ENCODE results near the gene RPS19. TPM values are rescaled to one million over a fixed set of nuclear protein-coding genes. Genes with fewer than 3 reads are reported as not detected.

The RPS19 gene
- total RNA-seq, result 2,232 and 2,439 TPM in 2 replicates
- long read RNA-seq, transcript RPS19-206 (6 exons, 2,359 nt), result major isoform, 944 of 981 reads
- long read RNA-seq, partial matches to known transcripts, result 31 of 981 reads
- long read RNA-seq, other reads (novel, unspliced or antisense), result 3 of 981 reads

DNA sequence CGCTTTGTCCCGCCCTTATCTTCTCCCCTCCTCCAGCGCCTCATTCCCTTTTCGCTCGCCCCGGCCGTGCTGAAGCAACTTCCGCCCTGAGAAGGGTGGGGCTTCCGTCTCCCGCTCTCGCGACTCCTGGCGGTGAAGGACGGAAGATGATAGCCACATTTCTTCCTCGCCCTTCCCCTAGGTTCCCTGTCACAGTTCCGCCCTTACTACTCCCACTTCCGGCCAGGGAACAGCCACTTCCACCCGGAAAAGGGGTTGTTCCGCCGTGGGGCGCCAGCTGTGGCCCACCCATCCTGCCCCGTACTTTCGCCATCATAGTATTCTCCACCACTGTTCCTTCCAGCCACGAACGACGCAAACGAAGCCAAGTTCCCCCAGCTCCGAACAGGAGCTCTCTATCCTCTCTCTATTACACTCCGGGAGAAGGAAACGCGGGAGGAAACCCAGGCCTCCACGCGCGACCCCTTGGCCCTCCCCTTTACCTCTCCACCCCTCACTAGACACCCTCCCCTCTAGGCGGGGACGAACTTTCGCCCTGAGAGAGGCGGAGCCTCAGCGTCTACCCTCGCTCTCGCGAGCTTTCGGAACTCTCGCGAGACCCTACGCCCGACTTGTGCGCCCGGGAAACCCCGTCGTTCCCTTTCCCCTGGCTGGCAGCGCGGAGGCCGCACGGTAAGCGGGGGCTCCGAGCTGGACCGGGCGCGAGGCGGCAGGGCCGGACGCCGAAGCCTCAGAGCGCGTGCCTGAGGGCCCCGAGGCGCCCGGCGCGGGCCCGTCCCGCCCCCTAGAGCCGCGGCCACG is at the start of gene RPS19:
Gene RPS19 (plus strand): TSS at position 638 of the 801 bp plus-strand sequence. CDS start 520 bp downstream, outside the sequence.
- Mint-ChIP-seq H3K4me1 (ENCODE audit: low read depth) (peaks cover 29% of the 10 kb centered on the region), H3K9me3 (ENCODE audit: low read depth) (no peaks in the 10 kb centered on the region), H3K27ac (peak within 1 kb of the TSS; percentile 99), H3K4me3 (ENCODE audit: low read depth) (peak within 1 kb of the TSS; percentile 87), H3K36me3 (ENCODE audit: insufficient read depth) (peaks cover 30% of the 10 kb centered on the region), H3K27me3 (peaks cover 16% of the 10 kb centered on the region)
- TF ChIP-seq, protein P1, sequence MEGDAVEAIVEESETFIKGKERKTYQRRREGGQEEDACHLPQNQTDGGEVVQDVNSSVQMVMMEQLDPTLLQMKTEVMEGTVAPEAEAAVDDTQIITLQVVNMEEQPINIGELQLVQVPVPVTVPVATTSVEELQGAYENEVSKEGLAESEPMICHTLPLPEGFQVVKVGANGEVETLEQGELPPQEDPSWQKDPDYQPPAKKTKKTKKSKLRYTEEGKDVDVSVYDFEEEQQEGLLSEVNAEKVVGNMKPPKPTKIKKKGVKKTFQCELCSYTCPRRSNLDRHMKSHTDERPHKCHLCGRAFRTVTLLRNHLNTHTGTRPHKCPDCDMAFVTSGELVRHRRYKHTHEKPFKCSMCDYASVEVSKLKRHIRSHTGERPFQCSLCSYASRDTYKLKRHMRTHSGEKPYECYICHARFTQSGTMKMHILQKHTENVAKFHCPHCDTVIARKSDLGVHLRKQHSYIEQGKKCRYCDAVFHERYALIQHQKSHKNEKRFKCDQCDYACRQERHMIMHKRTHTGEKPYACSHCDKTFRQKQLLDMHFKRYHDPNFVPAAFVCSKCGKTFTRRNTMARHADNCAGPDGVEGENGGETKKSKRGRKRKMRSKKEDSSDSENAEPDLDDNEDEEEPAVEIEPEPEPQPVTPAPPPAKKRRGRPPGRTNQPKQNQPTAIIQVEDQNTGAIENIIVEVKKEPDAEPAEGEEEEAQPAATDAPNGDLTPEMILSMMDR (IDR thresholded peaks at IDR 0.05; ENCODE audit: unreplicated experiment), result peak; percentile 68
- DNase-seq (ENCODE audit: low spot score, unreplicated experiment), result peak; percentile 96

DNA sequence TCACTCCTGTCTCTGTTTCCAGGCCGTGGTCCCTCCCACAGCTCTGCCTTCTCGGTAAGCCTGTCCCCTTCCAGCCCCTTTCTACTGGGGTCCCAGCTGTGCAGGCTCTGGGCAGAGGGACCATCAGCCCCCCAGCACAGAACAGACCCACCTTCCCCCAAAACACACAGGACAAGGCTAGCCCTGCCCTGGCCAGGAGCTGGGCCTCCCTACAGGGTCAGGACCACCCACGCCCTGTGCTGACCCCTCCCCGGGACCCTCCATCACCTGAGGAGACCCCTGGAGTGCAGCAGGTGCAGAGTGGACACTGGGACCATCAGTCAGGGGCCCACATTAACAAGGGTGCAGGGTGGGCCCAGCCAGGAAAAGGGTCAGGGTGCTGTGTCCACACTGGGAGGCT is 49.8 kb upstream of the RPS19 start:
- H3K9me3 Mint-ChIP-seq (ENCODE audit: low read depth), result peaks cover 20% of the 10 kb centered on the region
- TF ChIP-seq, protein P1 (IDR thresholded peaks at IDR 0.05; ENCODE audit: unreplicated experiment), result no peak

DNA sequence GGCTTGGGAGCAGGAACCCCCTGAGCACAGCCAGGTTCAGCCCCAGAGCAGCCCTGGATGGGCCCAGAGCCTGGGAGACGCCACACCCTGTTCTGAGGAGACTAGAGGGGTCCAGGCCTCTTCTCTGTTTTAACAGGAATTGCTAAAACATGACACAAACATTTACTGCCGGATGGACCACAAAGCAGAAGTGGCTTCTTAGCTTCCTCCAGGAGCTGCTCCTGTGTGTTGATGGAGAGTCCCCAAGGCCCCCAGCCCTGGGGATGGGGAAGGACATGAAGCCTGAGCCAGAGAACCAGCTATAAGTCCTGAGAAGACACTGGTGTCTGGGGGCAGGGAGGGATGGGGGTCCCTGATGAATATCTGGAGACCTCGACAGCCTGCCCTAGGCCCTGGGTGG is 49.0 kb upstream of the RPS19 start:
- Mint-ChIP-seq H3K27me3 (no peaks in the 10 kb centered on the region), H3K27ac (no peak overlapping the region), H3K4me1 (ENCODE audit: low read depth) (no peaks in the 10 kb centered on the region), H3K9me3 (ENCODE audit: low read depth) (peaks cover 15% of the 10 kb centered on the region), H3K36me3 (ENCODE audit: insufficient read depth) (no peaks in the 10 kb centered on the region), H3K4me3 (ENCODE audit: low read depth) (no peak overlapping the region)
- TF ChIP-seq, protein P1 (IDR thresholded peaks at IDR 0.05; ENCODE audit: unreplicated experiment), result no peak
- no peak for DNase-seq (ENCODE audit: low spot score, unreplicated experiment)

More for the DNA sequence above, 49.8 kb upstream of the RPS19 start:
- H3K4me1 Mint-ChIP-seq (ENCODE audit: low read depth), result no peaks in the 10 kb centered on the region
- H3K4me3 Mint-ChIP-seq (ENCODE audit: low read depth), result no peak overlapping the region
- no peak overlapping the region for H3K27ac Mint-ChIP-seq
- no peaks in the 10 kb centered on the region for H3K27me3 Mint-ChIP-seq
- H3K36me3 Mint-ChIP-seq (ENCODE audit: insufficient read depth), result no peaks in the 10 kb centered on the region
- DNase-seq (ENCODE audit: low spot score, unreplicated experiment), result no peak

DNA sequence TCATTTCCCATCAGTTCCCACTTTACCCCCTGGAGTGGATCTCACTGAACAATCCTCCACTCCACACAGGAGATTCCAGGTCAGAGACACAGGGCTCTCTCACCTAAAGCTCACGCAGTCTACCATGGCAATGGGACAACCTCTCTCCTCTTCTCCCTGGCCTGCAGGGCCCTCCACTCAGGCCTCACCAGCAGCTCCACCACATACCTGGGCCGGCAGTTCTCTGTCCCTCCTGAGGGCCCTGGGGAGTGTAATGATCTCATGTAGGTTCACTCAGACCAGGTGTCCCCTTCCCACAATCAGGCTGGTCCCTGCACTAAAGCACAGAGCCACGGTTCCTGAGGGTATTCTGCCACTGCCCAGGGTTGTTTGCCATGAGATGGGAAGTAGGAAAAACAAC is 48.1 kb upstream of the RPS19 start:
- Mint-ChIP-seq H3K27me3 (no peaks in the 10 kb centered on the region), H3K9me3 (ENCODE audit: low read depth) (peaks cover 12% of the 10 kb centered on the region), H3K36me3 (ENCODE audit: insufficient read depth) (no peaks in the 10 kb centered on the region), H3K4me1 (ENCODE audit: low read depth) (no peaks in the 10 kb centered on the region), H3K4me3 (ENCODE audit: low read depth) (no peak overlapping the region), H3K27ac (no peak overlapping the region)
- TF ChIP-seq, protein P1 (IDR thresholded peaks at IDR 0.05; ENCODE audit: unreplicated experiment), result no peak
- no peak for DNase-seq (ENCODE audit: low spot score, unreplicated experiment)

DNA sequence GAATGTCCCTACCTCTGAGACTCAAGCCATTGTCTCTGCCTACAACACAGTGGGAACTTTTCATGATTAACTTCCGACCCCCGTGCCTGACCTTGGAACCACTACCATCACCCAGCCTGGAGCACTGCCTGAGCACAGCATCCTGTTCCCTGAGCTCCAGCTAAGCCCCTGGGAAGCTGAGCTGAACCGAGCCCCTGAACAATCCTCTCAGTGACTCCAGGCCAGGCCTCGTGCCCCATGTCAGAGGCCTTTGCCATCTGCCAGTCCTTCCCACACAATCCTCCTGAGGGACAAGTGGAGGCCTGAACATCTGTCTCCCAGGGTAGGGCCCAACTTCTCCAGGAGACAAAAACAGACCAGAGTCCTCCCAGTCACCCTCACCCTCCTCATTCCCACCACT is 46.1 kb upstream of the RPS19 start:
- Mint-ChIP-seq H3K4me3 (ENCODE audit: low read depth) (no peak overlapping the region), H3K9me3 (ENCODE audit: low read depth) (peaks cover 14% of the 10 kb centered on the region), H3K36me3 (ENCODE audit: insufficient read depth) (no peaks in the 10 kb centered on the region), H3K27me3 (peaks cover 6% of the 10 kb centered on the region), H3K27ac (no peak overlapping the region), H3K4me1 (ENCODE audit: low read depth) (no peaks in the 10 kb centered on the region)
- DNase-seq (ENCODE audit: low spot score, unreplicated experiment), result no peak
- TF ChIP-seq, protein P1 (IDR thresholded peaks at IDR 0.05; ENCODE audit: unreplicated experiment), result no peak
